NT2/D1 (cell line): ENCODE measurements around the gene COG3.
A peak's percentile ranks its signal among the peaks of the same experiment; 100 is the strongest.

Source experiments
- DNase-seq: peaks from one replicate; pipeline ENCODE4 v3.0.0-alpha.2; 2011; ENCODE audit warnings: low read depth, low spot score
- H3K27me3 ChIP-seq: 2 replicates; pipeline ENCODE4 v1.6.0; 2011; ENCODE audit warnings: mild to moderate bottlenecking; ENCODE audit not compliant: insufficient read length, insufficient read depth
- H3K36me3 ChIP-seq: 2 replicates; pipeline ENCODE4 v1.6.1; 2011; ENCODE audit warnings: mild to moderate bottlenecking, low read length, mixed read lengths; ENCODE audit not compliant: insufficient read depth, insufficient read length
- H3K4me1 ChIP-seq: 2 replicates; pipeline ENCODE4 v1.5.1; 2011; ENCODE audit not compliant: insufficient read depth, insufficient read length
- H3K4me3 ChIP-seq: 2 replicates; pipeline ENCODE4 v1.5.1; 2011; ENCODE audit warnings: low read depth; ENCODE audit not compliant: insufficient read length
- H3K9ac ChIP-seq: 2 replicates; pipeline ENCODE4 v1.6.0; 2011; ENCODE audit warnings: low read depth; ENCODE audit not compliant: insufficient read length
- H3K9me3 ChIP-seq: 2 replicates; pipeline ENCODE4 v1.5.1; 2011; ENCODE audit warnings: mild to moderate bottlenecking, low read length; ENCODE audit not compliant: insufficient read depth
- SUZ12 ChIP-seq: IDR thresholded peaks from 2 replicates; pipeline ENCODE4 v1.6.1; 2011; ENCODE audit not compliant: insufficient read length, insufficient read depth; ENCODE audit errors: extremely low read depth
- YY1 ChIP-seq: IDR thresholded peaks from 2 replicates; pipeline ENCODE4 v1.6.1; 2011; ENCODE audit not compliant: insufficient read length, insufficient read depth
- ZNF274 ChIP-seq: IDR thresholded peaks from 2 replicates; pipeline ENCODE4 v1.6.1; 2011; ENCODE audit warnings: mild to moderate bottlenecking, low read depth, low read length

The COG3 gene

GRCh38 chr13:45437947-45438346, 26.8 kb upstream of the COG3 start:
- TF ChIP-seq SUZ12 (no peak), ZNF274 (no peak), YY1 (no peak)
- Histone ChIP-seq H3K9me3 (no peaks in the 10 kb centered on the region), H3K9ac (no peak overlapping the region), H3K36me3 (no peaks in the 10 kb centered on the region), H3K27me3 (no peaks in the 10 kb centered on the region), H3K4me1 (no peaks in the 10 kb centered on the region), H3K4me3 (no peak overlapping the region)
- DNase-seq, result no peak

DNA sequence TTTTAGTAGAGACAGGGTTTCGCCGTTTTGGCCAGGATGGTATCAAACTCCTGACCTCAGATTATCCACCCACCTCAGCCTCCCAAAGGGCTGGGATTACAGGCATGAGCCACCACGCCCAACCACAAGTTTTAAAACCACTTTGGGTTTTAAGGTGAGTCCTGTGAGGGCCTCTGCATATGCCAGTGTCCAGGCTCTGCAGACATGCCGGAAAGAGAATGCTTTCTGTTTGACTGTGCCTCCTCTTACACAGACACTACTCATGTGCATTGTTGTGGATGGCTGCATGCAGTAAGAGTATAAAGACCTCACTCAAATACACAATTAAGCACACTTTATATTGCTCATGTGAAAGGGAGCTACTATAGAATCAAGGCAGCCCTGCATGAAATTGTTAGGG, 25.7 kb upstream of the COG3 start:
- no peak for TF ChIP-seq ZNF274
- TF ChIP-seq SUZ12, result no peak
- TF ChIP-seq YY1, result no peak
- Histone ChIP-seq H3K4me3 (no peak overlapping the region), H3K9me3 (no peaks in the 10 kb centered on the region), H3K36me3 (no peaks in the 10 kb centered on the region), H3K9ac (no peak overlapping the region), H3K27me3 (no peaks in the 10 kb centered on the region), H3K4me1 (no peaks in the 10 kb centered on the region)
- DNase-seq, result no peak

DNA sequence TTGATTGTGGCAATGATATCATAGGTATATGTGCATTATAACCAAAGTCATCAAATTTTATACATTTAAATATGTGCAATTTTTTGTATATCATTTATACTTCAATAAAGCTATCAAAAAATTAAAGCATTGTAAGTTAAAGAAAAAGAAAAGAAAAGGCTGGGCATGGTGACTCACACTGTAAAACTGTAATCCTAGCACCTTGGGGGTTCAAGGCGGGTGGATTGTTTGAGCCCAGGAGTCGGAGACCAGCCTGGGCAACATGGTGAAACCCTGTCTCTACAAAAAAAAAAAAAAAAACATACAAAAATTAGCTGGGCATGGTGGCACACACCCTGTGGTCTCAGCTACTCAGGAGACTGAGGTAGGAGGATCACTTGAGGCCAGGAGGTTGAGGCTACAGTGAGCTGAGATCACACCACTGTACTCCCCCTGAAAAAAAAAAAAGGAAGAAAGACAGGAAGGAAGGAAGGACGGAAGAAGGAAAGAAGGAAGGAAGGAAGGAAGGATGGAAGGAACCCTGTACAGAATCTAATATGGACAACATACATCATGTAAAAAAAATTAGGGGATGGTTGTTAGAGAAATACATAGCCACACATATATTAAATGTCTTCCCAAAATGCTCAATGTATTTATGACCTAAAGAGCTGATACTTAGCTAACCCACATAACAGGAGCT, 24.8 kb upstream of the COG3 start:
- no peak overlapping the region for H3K9ac ChIP-seq
- no peaks in the 10 kb centered on the region for H3K27me3 ChIP-seq
- no peaks in the 10 kb centered on the region for H3K36me3 ChIP-seq
- no peaks in the 10 kb centered on the region for H3K9me3 ChIP-seq
- H3K4me3 ChIP-seq, result no peak overlapping the region
- H3K4me1 ChIP-seq, result no peaks in the 10 kb centered on the region
- TF ChIP-seq YY1 (no peak), ZNF274 (no peak)
- no peak for DNase-seq

- DNase-seq, result no peak
- Histone ChIP-seq H3K9me3 (no peaks in the 10 kb centered on the region), H3K9ac (no peak overlapping the region), H3K27me3 (no peaks in the 10 kb centered on the region), H3K4me1 (no peaks in the 10 kb centered on the region), H3K36me3 (no peaks in the 10 kb centered on the region), H3K4me3 (no peak overlapping the region)
- TF ChIP-seq SUZ12 (no peak), YY1 (no peak), ZNF274 (no peak)
Observed at GRCh38 chr13:45441633-45442032, 23.1 kb upstream of the COG3 start.

GRCh38 chr13:45445053-45445452, 19.7 kb upstream of the COG3 start:
- no peaks in the 10 kb centered on the region for H3K27me3 ChIP-seq
- no peaks in the 10 kb centered on the region for H3K9me3 ChIP-seq
- H3K9ac ChIP-seq, result no peak overlapping the region
- TF ChIP-seq ZNF274 (no peak), SUZ12 (no peak)
- no peaks in the 10 kb centered on the region for H3K36me3 ChIP-seq
- DNase-seq, result no peak
- H3K4me1 ChIP-seq, result no peaks in the 10 kb centered on the region
- H3K4me3 ChIP-seq, result no peak overlapping the region

DNA sequence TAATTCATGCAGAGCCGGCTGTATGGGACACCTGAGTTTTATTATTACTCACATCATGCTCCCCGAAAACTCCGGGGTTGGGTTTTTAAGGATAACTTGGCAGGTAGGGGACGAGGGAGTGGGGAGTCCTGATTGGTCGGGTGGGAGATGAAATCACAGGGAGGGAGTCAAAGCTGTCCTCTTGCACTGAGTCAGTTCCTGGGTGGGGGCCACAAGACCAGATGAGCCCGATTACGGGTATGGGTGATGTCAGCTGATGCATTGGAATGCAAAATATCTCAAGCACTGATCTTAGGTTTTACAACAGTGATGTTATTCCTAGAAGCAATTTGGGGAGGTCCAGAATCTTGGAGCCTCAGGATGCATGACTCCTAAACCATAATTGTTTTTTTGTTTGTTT, 18.6 kb upstream of the COG3 start:
- no peaks in the 10 kb centered on the region for H3K27me3 ChIP-seq
- no peaks in the 10 kb centered on the region for H3K9me3 ChIP-seq
- H3K4me3 ChIP-seq, result no peak overlapping the region
- no peaks in the 10 kb centered on the region for H3K4me1 ChIP-seq
- no peak for DNase-seq
- no peaks in the 10 kb centered on the region for H3K36me3 ChIP-seq
- no peak overlapping the region for H3K9ac ChIP-seq
- TF ChIP-seq SUZ12, result no peak
- no peak for TF ChIP-seq ZNF274
- no peak for TF ChIP-seq YY1

DNA sequence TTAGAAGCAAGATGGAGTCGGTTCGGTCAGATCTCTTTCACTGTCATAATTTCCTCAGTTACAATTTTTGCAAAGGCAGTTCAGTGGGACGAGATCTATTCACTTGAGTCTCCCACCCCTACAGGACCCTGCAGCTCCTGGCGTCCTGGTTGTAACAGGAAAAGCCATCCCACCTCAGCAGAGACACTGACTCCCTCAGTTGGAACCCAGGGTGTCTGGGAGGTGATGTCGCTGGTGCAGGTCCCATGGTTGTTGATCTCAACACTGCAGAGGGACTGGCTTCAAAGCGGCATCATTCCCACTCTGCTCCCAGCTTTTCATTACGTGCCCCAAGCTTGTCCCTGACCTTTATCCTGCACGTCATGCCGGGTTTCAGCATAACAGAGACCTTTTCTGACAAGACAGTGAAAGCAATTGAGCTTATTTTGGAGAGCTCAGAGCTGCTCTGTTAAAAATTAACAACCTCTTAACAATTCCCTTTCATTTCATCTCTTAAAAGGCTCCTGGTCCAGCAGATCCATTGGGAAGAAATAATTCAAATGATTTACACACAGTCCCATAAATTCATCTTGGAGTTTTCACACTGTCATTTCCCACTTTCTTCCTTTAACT, 17.6 kb upstream of the COG3 start:
- Histone ChIP-seq H3K4me1 (no peaks in the 10 kb centered on the region), H3K4me3 (no peak overlapping the region), H3K9ac (no peak overlapping the region), H3K36me3 (no peaks in the 10 kb centered on the region), H3K9me3 (no peaks in the 10 kb centered on the region), H3K27me3 (no peaks in the 10 kb centered on the region)
- DNase-seq, result peak; percentile 9
- TF ChIP-seq SUZ12 (no peak), YY1 (no peak), ZNF274 (no peak)

- no peak overlapping the region for H3K4me3 ChIP-seq
- TF ChIP-seq SUZ12, result no peak
- TF ChIP-seq YY1, result no peak
- no peak for TF ChIP-seq ZNF274
- no peaks in the 10 kb centered on the region for H3K9me3 ChIP-seq
- no peaks in the 10 kb centered on the region for H3K36me3 ChIP-seq
- no peaks in the 10 kb centered on the region for H3K27me3 ChIP-seq
- no peaks in the 10 kb centered on the region for H3K4me1 ChIP-seq
- H3K9ac ChIP-seq, result no peak overlapping the region
- DNase-seq, result no peak
Observed at GRCh38 chr13:45448965-45449559, 15.7 kb upstream of the COG3 start.
